Stimulated activated CD8-positive, alpha-beta memory T cell treated with anti-CD3 and anti-CD28 coated beads, Interleukin-4, amount 100 ng/mL, for 24 hours (primary cell): Measurements from ENCODE around the gene CUBN.

ENCODE experiments used
- DNase-seq: peaks from one replicate; pipeline ENCODE4 v3.0.0-alpha.2; 2020; ENCODE audit warnings: low read depth

The CUBN gene

DNA sequence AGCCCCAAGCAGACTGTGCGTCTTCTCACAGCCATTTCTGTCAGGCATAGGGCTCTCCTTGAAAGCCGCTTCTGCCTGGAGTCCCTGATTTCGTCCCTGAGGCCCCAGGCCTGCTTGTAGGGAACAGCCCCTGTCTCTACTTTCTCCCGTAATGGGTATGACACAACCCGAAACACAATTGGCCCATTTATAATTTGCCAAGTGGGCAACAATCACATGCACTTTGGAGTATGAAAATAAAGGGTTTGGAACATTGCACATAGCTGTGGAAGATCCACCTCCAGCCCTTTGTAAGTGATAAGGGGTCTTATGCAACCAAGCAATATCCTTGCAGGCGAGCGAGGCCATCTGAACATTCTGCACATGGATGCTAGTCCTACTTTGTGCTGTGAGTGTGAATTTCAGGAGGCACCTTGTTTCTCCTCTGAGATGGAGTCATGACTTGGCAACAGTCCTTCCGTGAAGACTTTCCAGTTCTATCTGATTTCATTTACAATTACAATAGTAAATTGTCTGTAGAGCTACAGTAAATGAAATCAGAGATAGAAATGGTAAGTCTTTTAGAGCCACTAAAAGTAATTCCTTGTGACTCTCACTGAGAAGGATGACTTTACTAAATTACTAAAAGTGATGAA is 141.5 kb downstream of the CUBN start:
- DNase-seq, result no peak

- no peak for DNase-seq
Measured at GRCh38 chr10:16987206-16987621, 142.4 kb downstream of the CUBN start.

DNA sequence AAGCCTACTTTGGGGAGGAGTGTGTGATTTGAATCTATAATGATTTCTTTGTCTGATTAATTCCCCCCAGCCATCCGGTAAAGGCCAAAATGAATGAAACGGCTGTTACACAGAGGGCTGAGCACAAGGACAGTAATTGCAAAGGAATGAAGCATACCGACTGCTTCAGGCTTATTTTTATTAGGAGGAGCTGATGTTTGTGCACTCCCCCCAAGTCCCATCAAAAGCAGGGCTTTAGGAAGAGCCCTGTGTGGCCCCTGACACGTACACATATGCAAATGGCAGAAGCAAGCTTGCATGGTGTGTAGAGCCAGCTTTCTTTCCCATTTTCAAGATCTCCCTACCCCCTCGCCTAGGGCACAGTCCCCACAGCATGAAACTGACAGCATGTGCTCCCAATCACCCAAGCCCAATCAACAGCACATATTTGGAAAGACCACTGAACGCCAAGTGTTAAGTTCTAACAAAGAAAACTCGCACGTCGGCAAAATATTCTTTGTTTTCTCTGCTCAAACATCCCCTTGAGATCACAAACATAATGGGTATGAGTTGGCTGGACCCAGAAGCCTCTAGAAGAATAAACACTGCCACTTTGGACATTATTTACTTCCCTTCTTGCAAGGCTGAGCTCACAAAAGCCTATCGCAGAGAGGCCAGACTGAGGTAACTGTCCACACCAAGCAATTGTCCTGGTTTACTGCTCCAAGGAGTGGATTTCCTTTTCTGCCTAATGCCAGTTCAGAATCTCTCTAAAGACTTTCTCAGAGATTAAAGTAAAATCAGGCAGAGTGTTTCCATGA is 143.0 kb downstream of the CUBN start:
- no peak for DNase-seq

DNA sequence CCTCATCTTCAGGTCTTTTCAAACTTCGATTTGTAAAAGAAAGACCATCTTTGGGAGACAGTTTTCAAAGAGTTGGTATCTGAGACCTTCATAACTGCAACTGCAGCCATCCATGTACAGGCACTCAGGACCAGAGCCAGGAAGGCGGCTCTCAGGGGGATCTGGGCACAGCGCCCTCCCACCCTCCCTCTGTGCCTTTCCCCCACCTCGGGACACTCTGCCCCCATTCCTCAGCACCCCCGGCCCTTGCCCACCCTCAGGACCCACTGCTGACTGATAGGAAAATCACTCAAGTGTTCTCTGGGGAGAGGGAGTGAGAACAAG is 143.6 kb downstream of the CUBN start:
- DNase-seq, result no peak

- DNase-seq, result no peak
Measured at GRCh38 chr10:16984242-16984641, 145.4 kb downstream of the CUBN start.

DNA sequence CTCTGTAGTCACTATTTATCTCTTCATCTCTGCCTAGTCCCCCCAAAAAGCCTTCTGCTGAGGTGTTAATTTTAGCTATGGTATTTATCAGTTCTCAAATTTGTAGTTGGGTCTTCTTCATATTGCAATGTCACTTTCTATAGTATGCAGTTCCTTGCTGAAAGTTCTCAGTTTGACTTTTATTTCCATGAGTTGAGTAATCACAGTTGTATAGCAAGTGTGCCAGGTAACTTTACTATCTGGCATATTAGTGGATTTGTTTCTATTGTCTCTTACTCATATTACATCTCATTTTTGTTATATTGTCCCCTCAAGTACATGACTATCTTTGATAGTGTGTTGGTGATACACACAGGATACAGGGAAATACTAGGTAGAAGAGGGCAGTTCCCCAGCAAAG is 152.8 kb downstream of the CUBN start:
- DNase-seq, result no peak

DNA sequence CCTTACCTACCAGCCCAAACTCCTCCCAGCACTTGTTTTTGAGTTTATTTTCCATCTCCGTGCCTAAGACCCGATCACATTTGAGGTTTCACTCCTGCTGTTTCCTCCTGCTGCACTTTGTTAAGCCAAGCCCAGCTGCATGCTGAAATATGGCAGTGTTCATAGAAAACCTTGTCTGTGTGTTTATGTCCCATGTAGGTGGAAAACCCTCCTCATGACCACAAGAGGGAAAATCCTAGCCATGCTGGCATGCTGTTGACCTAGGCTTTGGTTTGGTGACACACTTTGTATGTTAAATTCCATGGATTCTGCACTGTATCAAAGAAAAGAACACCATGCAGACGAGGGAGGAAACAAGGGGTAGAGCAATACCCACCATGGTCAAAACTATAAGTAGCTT is 154.4 kb downstream of the CUBN start:
- DNase-seq, result no peak

GRCh38 chr10:16968416-16969041 is 161.1 kb downstream of the CUBN start:
- no peak for DNase-seq

DNA sequence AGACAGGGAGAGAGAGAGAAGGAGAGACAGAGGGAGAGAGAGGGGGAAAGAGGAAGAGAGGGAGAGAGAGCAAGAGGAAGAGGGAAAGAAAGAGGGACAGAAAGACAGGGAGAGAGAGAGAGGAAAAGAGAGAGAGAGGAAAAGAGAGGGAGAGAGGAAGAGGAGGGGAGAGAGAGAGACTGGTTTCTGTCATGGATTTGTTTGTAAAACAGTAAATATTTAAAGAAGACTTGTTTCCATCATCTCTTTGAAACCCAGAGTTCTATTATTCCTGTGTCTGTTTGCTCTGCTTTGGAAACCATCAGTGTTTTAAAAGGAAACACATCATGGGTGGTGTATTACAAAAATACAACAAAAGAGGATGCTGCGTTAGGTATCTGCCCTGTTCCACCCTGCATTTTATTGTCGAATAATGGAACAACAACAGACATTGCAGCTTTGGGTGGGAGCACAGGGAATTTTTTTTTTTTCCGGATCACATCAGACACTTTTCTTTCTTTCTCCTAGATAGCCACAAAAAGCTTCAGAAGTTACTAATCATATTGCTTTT is 161.7 kb downstream of the CUBN start:
- no peak for DNase-seq

GRCh38 chr10:16966991-16967865 is 162.4 kb downstream of the CUBN start:
- DNase-seq, result no peak

- no peak for DNase-seq
Measured at GRCh38 chr10:16965740-16966447, 163.7 kb downstream of the CUBN start.

DNA sequence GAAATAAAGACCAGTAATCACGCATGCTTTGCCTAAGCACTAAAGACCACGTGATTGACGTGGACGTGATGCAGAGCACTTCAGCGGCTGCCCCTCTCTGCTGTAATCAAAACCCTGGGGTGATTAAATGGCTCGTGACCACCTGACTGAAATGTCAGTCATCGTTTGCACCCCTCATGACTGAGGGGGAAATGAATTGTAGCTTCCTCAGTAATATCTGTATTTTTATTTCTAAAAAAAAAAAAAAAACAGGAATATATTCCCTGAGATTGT is 164.3 kb downstream of the CUBN start:
- no peak for DNase-seq

- DNase-seq, result no peak
Measured at GRCh38 chr10:16964576-16965343, 164.9 kb downstream of the CUBN start.

DNA sequence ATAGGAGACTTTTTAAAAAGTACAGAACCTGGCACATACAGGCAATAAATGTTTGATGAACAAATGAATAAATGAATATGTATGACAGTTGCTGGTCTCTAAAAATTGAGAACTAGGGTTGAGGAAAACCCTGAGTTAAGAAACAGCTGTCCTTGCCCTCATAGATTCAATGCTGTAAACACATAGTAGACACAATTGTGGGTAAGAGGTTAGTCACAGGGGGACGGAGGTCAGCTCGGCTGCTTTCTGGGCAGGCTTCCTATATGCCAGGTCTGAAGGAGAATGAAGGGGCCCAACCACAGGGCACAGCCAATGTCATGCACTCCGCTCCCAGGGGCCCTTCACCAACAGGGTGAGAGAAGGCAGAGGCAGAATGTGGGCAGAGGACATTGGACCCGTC is 169.1 kb downstream of the CUBN start:
- DNase-seq, result no peak

DNA sequence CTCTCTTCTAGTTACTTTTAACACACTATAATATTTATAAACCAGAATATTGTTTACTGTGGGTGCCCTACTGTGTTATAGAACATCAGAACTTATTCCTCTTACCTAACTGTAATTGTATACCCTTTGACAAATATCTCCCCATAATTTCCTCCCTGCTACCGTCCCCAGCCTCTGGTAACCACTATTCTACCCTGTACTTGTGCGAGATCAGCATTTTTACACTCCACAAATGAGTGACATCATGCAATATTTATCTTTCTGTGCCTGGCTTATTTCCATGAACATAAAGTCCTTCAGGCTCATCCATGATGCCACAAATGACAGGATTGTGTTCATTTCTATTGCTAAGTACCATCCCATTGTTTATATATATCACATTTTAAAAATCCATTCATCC is 172.6 kb downstream of the CUBN start:
- DNase-seq, result no peak

DNA sequence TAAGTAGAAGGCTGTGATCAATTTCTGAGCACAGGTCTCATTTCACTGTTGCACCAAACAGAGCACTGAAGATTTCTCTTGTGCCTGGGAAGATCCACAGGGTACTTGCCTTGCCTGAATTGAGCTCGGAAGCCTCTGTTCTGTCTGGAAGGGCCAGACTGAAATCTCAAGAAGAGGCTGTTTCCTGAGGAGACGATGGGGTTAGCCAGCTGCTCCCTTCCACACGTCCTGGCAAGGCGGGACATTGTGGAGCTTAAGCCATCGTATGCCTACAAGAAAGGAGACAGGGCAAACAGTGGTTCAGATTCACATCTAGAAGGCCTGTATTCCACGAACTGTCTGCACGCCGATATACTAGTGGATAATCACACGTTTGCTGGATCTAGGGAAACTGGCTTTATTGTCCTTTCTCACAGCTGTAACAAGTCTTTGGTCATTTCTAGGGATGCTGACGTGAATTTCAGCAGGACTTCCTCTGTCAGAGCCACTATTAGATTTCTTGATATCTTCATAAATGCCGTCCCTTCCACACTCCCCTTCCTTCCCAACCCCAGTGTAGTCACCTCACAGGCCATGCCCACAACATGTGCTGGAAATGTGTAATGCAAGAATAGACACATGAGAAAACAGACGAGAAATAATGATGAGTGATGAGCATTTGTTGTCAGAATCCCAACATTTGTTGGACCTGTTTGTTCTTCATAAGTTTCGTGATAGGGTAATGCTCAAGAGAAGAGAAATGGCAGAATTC is 175.2 kb downstream of the CUBN start:
- no peak for DNase-seq

GRCh38 chr10:16953270-16953669 is 176.3 kb downstream of the CUBN start:
- no peak for DNase-seq

GRCh38 chr10:16952610-16953009 is 177.0 kb downstream of the CUBN start:
- no peak for DNase-seq

DNA sequence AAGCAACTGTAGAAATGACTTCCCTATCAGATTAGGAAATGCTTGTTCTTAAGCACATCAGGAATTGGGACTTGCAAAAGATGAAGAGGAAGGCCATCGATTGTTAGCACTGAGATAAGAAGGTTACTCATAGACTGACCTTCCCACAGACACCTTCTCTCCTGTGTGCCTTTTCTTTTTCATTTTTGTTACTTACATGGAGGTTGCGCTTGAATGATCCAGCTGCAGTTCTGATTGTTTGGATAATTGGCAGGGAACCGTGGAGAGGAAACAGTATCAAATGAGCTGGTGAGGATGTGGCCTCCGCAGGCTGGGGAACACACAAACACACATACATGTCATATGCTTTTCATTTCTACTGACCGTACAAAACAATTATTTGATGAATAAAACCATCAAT is 177.5 kb downstream of the CUBN start:
- no peak for DNase-seq
